Thymus (tissue), 11 donors: ENCODE results near the gene GAB2. TPM values are rescaled to one million over a fixed set of nuclear protein-coding genes. Genes with fewer than 3 reads are reported as not detected.

Experiments
- DNase-seq, 9 donors: peaks; one replicate each; pipeline ENCODE4 v3.0.0-alpha.2; 2013; ENCODE audit warnings: low spot score in 9 of 9, low read depth in 6 of 9, missing footprints in 1 of 9
- H3K27ac ChIP-seq, 2 donors: one replicate each; pipeline ENCODE4 v1.5.1; 2013; ENCODE audit warnings: control low read depth in 1 of 2, low read depth in 1 of 2, low read length in 1 of 2, mild to moderate bottlenecking in 1 of 2, moderate library complexity in 1 of 2
- H3K27me3 ChIP-seq, 2 donors: one replicate each; pipeline ENCODE4 v1.5.1; 2013; ENCODE audit warnings: low read length in 1 of 2; ENCODE audit not compliant: control insufficient read depth in 2 of 2, insufficient read depth in 1 of 2
- H3K36me3 ChIP-seq, 2 donors: one replicate each; pipeline ENCODE4 v1.5.1; 2013; ENCODE audit warnings: low read length in 1 of 2, mild to moderate bottlenecking in 1 of 2, moderate library complexity in 1 of 2; ENCODE audit not compliant: control insufficient read depth in 2 of 2, insufficient read depth in 2 of 2
- H3K4me1 ChIP-seq, 2 donors: one replicate each; pipeline ENCODE4 v1.5.1; 2013; ENCODE audit warnings: low read length in 2 of 2; ENCODE audit not compliant: control insufficient read depth in 2 of 2, insufficient read depth in 2 of 2
- H3K4me3 ChIP-seq, 2 donors: one replicate each; pipeline ENCODE4 v1.5.1; 2013; ENCODE audit warnings: low read length in 2 of 2, control low read depth in 1 of 2, mild to moderate bottlenecking in 1 of 2
- H3K9me3 ChIP-seq, 2 donors: one replicate each; pipeline ENCODE4 v1.5.1; 2013; ENCODE audit warnings: low read length in 1 of 2, mild to moderate bottlenecking in 1 of 2; ENCODE audit not compliant: control insufficient read depth in 2 of 2, insufficient read depth in 1 of 2
- WGBS: extraction: QIAGEN DNeasy Blood & Tissue Kit; methylation state at CpG from one replicate; pipeline ENCODE4 v1.1.7; 2013; 5-methylcytosine and 5-hydroxymethylcytosine counted together
- polyA plus RNA-seq: library from polyadenylated mRNA; stranded (reverse); fragments of 200-250 nt; gene quantifications from one replicate; pipeline ENCODE4 v1.2.3, GENCODE V29; 2013
- total RNA-seq: library from RNA; stranded (reverse); fragments of 120-200 nt; gene quantifications from one replicate; pipeline ENCODE4 v1.2.4, GENCODE V29; 2013
- donor health status: healthy.

Gene GAB2
- total and polyA plus RNA-seq, 2 donors = 3.7 to 12.6 TPM

GRCh38 chr11:78372114-78372768, 45.4 kb downstream of the GAB2 start:
- Histone ChIP-seq H3K27me3 (no peaks in the 10 kb centered on the region), H3K9me3 (peaks cover 1 to 6% of the 10 kb centered on the region in 2 donors), H3K4me3 (no peak overlapping the region), H3K36me3 (peaks cover 0 to 3% of the 10 kb centered on the region in 2 donors), H3K27ac (no peak overlapping the region), H3K4me1 (peaks cover 0 to 11% of the 10 kb centered on the region in 2 donors)
- WGBS = 95% methylated on average over 4 of the region's 4 CpGs
- DNase-seq = no peak

DNA sequence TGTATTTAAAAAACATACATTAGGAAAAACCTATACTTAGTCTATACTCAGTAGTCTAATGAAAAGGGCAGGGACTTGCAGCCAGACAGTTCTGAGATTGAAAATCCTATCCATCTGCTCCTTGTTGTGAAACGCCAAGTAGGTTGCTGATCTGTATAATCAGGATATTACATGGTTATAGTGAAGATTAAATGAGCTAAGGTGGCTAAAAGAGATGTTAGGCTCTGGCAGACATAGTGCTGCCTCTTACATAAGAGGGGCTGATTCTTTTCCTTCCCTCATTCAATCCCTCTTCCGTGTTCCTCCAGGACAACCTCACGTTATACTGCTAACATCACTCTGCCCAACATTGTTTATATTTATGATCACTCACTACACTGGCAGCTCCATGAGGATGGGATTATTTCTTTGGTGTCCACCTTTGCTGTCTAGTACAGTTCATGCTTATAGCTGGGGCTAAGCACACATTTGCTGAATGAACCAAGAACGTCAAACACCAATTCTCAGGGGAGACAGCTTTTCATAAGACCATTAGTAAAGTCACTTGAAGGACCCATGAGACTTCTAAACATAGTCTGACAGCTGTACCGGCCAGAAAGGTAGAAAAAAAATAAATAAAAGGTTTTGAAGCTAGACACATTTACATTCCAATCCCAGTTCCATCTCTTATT, 46.3 kb downstream of the GAB2 start:
- DNase-seq = no peak
- no peak overlapping the region for H3K27ac ChIP-seq
- no peaks in the 10 kb centered on the region for H3K27me3 ChIP-seq
- no peak overlapping the region for H3K4me3 ChIP-seq
- peaks cover 0 to 11% of the 10 kb centered on the region in 2 donors for H3K4me1 ChIP-seq
- peaks cover 0 to 3% of the 10 kb centered on the region in 2 donors for H3K36me3 ChIP-seq
- 92% methylated on average over 5 of the region's 5 CpGs for WGBS
- no peaks in the 10 kb centered on the region for H3K9me3 ChIP-seq

- H3K27ac ChIP-seq = no peak overlapping the region
- H3K4me1 ChIP-seq = peaks cover 0 to 11% of the 10 kb centered on the region in 2 donors
These were observed 47.0 kb downstream of the GAB2 start for GRCh38 chr11:78370406-78371172.

GRCh38 chr11:78365381-78365792, 52.2 kb downstream of the GAB2 start:
- H3K4me1 ChIP-seq = peaks cover 0 to 2% of the 10 kb centered on the region in 2 donors
- DNase-seq = no peak
- WGBS = over 99% methylated on average over 2 of the region's 2 CpGs
- no peaks in the 10 kb centered on the region for H3K9me3 ChIP-seq
- no peak overlapping the region for H3K27ac ChIP-seq
- H3K4me3 ChIP-seq = no peak overlapping the region
- no peaks in the 10 kb centered on the region for H3K27me3 ChIP-seq
- H3K36me3 ChIP-seq = no peaks in the 10 kb centered on the region

More at GRCh38 chr11:78370406-78371172, 47.0 kb downstream of the GAB2 start:
- Histone ChIP-seq H3K9me3 (no peaks in the 10 kb centered on the region), H3K27me3 (no peaks in the 10 kb centered on the region), H3K36me3 (peaks cover 0 to 3% of the 10 kb centered on the region in 2 donors), H3K4me3 (no peak overlapping the region)
- 85% methylated on average over 7 of the region's 7 CpGs for WGBS
- DNase-seq = no peak

DNA sequence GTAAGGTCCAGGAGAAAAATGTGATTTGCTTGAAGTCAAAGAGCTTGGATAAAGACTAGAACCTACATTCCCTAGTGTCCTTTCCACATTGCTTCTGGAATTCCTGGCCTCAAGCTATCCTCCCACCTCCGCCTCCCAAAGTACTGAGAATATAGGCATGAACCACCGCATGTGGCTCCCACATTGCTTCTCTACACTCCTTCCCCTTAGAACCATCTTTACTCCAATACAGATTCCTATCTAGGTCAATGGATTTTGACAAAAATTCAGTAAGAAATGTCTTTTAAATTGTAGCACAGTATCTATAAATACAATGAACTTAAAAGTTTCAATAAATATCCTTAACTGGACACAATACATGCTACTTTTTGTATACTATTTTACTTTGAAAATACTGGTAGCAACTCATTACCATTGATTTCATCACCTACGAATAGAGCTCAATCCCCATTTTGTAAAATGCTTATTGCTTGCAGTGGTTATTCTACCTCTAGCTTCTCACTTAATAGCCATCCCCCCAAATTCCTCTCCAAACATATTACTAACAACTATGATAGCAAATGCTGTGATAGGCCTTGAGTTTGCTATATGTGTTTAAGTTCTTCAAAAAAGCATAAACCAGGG, 53.4 kb downstream of the GAB2 start:
- no peaks in the 10 kb centered on the region for H3K9me3 ChIP-seq
- H3K4me3 ChIP-seq = no peak overlapping the region
- no peak overlapping the region for H3K27ac ChIP-seq
- no peak for DNase-seq
- 98% methylated on average over 3 of the region's 3 CpGs for WGBS
- H3K36me3 ChIP-seq = no peaks in the 10 kb centered on the region
- H3K27me3 ChIP-seq = no peaks in the 10 kb centered on the region
- H3K4me1 ChIP-seq = peaks cover 2 to 4% of the 10 kb centered on the region in 2 donors

DNA sequence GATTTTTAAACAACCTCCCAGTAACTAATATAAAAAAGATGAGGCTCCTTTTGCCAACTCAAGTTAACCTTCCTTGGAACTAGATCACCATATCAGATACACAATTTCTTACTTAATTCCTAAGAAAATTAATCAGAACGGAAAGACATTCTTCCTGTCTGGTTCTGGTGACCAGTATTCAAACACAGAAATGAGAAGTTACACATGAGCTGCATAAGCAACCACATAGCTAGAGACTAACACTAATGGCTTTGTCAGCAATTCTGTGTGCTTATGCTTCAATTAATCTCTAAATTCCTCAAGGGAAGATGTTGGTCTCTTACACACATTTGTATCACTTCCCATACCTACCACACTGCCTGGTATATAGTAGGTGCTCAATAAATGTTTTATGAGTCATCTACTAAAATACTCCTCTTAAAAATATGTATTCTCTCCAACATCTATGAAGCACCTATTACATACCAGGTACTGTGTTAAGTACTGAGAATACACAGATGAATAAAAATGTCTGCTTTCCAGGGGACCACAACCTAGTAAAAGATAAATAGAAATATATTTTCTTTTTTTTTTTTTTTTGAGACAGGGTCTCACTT, 54.5 kb downstream of the GAB2 start:
- Histone ChIP-seq H3K27ac (no peak overlapping the region), H3K4me1 (peaks cover 2 to 4% of the 10 kb centered on the region in 2 donors), H3K4me3 (no peak overlapping the region), H3K27me3 (no peaks in the 10 kb centered on the region), H3K36me3 (no peaks in the 10 kb centered on the region), H3K9me3 (no peaks in the 10 kb centered on the region)
- 89% methylated on average over 1 of the region's 1 CpG for WGBS
- no peak for DNase-seq

GRCh38 chr11:78361228-78361627, 56.4 kb downstream of the GAB2 start:
- Histone ChIP-seq H3K9me3 (no peaks in the 10 kb centered on the region), H3K36me3 (no peaks in the 10 kb centered on the region)
- 98% methylated on average over 2 of the region's 2 CpGs for WGBS

GRCh38 chr11:78359921-78360320, 57.7 kb downstream of the GAB2 start:
- Histone ChIP-seq H3K4me1 (peaks cover 4 to 6% of the 10 kb centered on the region in 2 donors), H3K27ac (no peak overlapping the region), H3K4me3 (no peak overlapping the region), H3K9me3 (no peaks in the 10 kb centered on the region), H3K27me3 (no peaks in the 10 kb centered on the region), H3K36me3 (no peaks in the 10 kb centered on the region)
- DNase-seq = no peak
- 95% methylated on average over 3 of the region's 3 CpGs for WGBS

More at GRCh38 chr11:78361228-78361627, 56.4 kb downstream of the GAB2 start:
- no peak for DNase-seq
- Histone ChIP-seq H3K4me1 (peaks cover 2 to 4% of the 10 kb centered on the region in 2 donors), H3K4me3 (no peak overlapping the region), H3K27ac (no peak overlapping the region), H3K27me3 (no peaks in the 10 kb centered on the region)
